Measurements from ENCODE around the gene SDCCAG8.
A peak's percentile ranks its signal among the peaks of the same experiment; 100 is the strongest.

The SDCCAG8 gene

DNA sequence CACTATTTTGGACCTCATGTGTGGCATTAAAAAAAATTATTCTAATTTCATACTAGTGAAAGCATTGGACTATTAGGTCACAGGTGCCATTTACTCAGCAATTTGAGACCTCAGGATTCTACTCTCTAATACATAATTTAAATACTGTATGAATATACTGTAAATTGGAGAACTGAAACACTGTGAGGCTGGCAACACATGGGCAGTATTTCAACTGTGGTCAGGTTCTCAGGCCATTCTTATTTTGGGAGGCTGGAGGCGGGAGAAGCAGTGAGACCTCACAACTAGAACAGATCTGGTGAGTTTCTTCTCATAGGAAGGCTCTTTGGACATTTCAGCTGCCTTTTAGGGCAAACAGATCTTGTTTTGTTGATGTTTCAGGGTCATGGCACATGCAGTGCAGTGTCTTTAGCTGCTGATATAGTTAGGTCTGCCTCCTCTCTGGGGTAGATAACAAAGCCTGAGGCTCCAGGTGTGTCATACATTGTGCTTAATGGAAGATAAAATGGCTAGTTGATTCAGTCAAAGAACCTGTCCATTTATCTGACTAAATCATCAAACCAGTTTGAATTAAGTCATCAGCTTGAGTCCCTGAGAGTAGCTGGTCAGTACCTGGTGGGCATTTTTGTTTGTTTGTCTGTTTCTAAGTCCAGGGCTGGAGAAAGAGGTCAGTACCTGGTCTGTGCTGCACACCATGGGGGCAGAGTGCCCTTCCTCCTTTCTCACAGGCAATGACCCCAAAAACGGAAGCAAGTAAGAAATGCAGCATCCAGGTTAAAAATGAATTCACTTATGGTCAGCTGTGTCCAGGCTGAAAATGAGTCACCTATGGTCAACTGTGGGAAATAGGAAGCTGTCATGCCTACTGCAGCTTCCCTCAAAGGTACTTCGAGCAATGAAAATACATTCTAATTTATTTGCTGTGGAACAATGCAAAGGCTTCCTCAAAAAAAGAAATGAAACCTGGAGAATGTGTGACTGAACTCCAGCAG, 216.2 kb downstream of the SDCCAG8 start:
- H3K4me3 ChIP-seq (ENCODE audit: control insufficient read depth, low read depth, low read length): no peak overlapping the region
- TF ChIP-seq, protein P1, sequence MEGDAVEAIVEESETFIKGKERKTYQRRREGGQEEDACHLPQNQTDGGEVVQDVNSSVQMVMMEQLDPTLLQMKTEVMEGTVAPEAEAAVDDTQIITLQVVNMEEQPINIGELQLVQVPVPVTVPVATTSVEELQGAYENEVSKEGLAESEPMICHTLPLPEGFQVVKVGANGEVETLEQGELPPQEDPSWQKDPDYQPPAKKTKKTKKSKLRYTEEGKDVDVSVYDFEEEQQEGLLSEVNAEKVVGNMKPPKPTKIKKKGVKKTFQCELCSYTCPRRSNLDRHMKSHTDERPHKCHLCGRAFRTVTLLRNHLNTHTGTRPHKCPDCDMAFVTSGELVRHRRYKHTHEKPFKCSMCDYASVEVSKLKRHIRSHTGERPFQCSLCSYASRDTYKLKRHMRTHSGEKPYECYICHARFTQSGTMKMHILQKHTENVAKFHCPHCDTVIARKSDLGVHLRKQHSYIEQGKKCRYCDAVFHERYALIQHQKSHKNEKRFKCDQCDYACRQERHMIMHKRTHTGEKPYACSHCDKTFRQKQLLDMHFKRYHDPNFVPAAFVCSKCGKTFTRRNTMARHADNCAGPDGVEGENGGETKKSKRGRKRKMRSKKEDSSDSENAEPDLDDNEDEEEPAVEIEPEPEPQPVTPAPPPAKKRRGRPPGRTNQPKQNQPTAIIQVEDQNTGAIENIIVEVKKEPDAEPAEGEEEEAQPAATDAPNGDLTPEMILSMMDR (IDR thresholded peaks at IDR 0.05; ENCODE audit: control insufficient read depth, insufficient read depth, low read depth, low read length, missing control alignments): no peak
- DNase-seq (ENCODE audit: low read depth): no peak

DNA sequence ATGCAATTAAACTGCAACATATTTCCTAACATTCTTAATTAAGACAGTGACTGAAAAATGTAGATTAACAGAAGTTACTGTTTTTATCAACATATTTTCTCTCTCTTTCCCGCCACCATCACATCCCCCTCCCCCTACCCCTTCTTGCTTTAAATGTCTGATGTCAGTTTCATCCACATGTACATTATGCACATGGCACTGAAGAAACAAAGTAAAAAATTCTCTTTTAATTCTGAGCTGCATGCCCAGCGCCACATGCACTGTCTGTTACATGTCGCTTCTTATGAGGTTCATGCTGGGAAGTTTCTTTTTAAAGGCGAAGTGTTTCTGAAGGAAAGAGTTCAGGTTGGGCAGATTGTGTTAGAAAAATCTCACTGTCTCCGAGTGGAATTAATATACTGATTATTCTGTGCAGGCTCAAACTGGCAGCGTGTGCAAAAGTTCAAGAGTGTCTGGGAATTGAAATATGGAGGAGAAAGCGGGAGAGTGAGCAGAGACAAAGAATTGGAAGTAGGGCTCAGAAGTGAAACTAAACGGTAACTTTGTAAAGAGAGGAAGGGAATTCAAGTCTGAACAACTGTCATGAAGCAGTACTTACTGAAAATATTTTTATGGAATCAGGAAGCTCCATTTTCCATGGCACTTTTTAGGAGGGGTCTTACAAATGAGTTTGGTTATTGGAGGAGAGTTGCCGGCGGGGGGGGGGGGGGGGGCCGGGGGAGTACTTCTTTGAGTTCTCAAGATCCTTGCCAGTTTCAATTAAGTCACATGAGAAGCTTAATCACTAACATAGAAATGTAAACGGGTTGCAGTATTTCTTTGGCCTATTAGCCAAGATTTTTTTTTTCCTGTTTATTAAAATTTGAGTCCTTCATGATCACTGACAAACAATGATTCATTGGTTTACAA, 217.6 kb downstream of the SDCCAG8 start:
- no peak for DNase-seq (ENCODE audit: low read depth)
- peak overlapping the region; percentile 28 for H3K4me3 ChIP-seq (ENCODE audit: control insufficient read depth, low read depth, low read length)
- TF ChIP-seq, protein P1 (IDR thresholded peaks at IDR 0.05; ENCODE audit: control insufficient read depth, insufficient read depth, low read depth, low read length, missing control alignments): no peak

- TF ChIP-seq, protein P1 (IDR thresholded peaks at IDR 0.05; ENCODE audit: control insufficient read depth, insufficient read depth, low read depth, low read length, missing control alignments): no peak
- no peak overlapping the region for H3K4me3 ChIP-seq (ENCODE audit: control insufficient read depth, low read depth, low read length)
- no peak for DNase-seq (ENCODE audit: low read depth)
Observed at GRCh38 chr1:243474136-243474881, 218.5 kb downstream of the SDCCAG8 start.

DNA sequence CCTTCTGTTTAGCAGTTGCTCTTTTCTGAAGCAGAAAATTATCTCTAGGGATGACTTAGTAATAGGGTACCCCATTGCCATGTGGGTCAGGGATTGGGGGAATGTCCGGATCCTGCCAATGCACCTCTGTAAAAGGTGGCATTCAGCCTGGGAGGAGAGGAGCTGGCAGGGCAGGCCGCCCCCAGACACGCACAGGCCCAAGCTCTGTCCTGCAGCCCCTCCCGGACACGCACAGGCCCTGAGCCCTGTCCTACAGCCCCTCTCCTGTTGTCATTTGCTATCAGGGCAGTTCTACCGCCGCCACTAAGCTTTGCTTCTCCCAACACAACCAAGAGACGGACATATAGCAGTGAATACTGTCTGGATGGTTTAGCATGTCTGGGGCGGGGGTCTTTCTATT, 219.1 kb downstream of the SDCCAG8 start:
- DNase-seq (ENCODE audit: low read depth): no peak

GRCh38 chr1:243475966-243476365, 220.1 kb downstream of the SDCCAG8 start:
- TF ChIP-seq, protein P1 (IDR thresholded peaks at IDR 0.05; ENCODE audit: control insufficient read depth, insufficient read depth, low read depth, low read length, missing control alignments): peak; percentile 24
- DNase-seq (ENCODE audit: low read depth): no peak
- H3K4me3 ChIP-seq (ENCODE audit: control insufficient read depth, low read depth, low read length): no peak overlapping the region

More for the DNA sequence above, 219.1 kb downstream of the SDCCAG8 start:
- H3K4me3 ChIP-seq (ENCODE audit: control insufficient read depth, low read depth, low read length): no peak overlapping the region
- TF ChIP-seq, protein P1 (IDR thresholded peaks at IDR 0.05; ENCODE audit: control insufficient read depth, insufficient read depth, low read depth, low read length, missing control alignments): no peak
